ENCODE measurements around the gene RAB37. TPM values are rescaled to one million over a fixed set of nuclear protein-coding genes. Genes with fewer than 3 reads are reported as not detected.

Gene RAB37
- total and polyA plus RNA-seq, 2 of the 8 experiments (the other 6 are each of a cell fraction or from before 2014, with no cell fraction given): 5.5 to 6.1 TPM

DNA sequence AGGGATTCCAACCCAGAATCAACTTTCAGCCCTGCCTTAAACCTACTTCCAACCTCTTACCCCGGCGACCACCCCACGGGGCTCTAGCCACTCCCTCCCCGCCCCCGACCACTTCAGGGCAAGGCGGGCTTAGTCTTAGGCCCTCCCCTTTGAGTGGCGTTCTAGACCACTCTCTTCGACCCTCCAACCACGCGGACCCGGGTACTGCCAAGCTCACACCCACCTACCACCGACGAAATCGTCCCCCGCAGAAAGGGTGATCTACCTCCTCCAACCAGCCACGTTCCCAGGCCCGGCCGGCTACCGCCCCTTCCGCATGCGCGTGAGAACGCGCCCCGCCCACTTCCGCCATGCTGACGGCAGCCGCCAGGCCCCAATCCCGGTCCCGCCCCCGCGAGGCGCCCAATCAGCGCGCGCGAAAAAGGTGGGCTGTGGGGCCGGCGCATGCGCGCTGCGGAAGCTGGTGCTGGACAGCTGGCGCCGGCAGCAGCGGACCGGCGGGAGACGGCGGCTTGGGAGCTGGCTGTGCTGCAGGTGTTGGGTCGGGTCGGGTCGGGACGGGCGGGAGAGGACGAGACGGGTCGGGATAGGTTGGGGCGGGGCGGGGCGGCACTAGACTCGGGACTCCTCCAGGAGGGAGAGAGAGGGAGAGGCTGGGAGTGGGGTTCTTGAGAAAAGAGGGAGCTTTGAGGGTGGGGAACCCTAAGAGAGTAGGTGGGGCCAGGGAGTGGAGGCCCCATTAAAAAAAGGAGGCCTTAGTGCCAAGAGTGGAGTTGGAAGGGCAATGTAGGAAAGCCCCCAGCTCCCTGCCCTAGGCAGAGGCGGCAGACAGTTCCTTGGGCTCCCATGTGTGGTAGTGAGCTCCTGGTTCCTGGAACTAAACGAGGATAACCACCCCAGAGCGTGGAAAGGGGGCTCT lies 39.2 kb downstream of the RAB37 start, which contains the start of gene NAT9 (continued):
- peak; percentile 93 for TF ChIP-seq NRF1 (IDR thresholded peaks at IDR 0.05; ENCODE audit: low read depth, low read length)
- TF ChIP-seq TAF1 (IDR thresholded peaks at IDR 0.05; ENCODE audit: low read depth, low read length): peak; percentile 48; the same call in 1 of the 2 replicates
- TF ChIP-seq SP1 (IDR thresholded peaks at IDR 0.05; ENCODE audit: low read depth, low read length): peak; percentile 76
- TF ChIP-seq, protein P1, sequence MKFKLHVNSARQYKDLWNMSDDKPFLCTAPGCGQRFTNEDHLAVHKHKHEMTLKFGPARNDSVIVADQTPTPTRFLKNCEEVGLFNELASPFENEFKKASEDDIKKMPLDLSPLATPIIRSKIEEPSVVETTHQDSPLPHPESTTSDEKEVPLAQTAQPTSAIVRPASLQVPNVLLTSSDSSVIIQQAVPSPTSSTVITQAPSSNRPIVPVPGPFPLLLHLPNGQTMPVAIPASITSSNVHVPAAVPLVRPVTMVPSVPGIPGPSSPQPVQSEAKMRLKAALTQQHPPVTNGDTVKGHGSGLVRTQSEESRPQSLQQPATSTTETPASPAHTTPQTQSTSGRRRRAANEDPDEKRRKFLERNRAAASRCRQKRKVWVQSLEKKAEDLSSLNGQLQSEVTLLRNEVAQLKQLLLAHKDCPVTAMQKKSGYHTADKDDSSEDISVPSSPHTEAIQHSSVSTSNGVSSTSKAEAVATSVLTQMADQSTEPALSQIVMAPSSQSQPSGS (IDR thresholded peaks at IDR 0.05; ENCODE audit: low read length): no peak
- 0 out of 2 replicates have a peak, but pooled peaks have one; percentile 3 for TF ChIP-seq SP2 (IDR thresholded peaks at IDR 0.05; ENCODE audit: low read length)
- peak; percentile 39 for TF ChIP-seq TAF7 (optimal IDR thresholded peaks at IDR 0.05; ENCODE audit: borderline replicate concordance, low read depth, low read length)
- TF ChIP-seq E2F6 (IDR thresholded peaks at IDR 0.05): peak; percentile 84
- peak; percentile 64 for TF ChIP-seq PHF8 (conservative IDR thresholded peaks at IDR 0.05; ENCODE audit: low read depth, low read length)
- no peak for TF ChIP-seq RBBP5 (IDR thresholded peaks at IDR 0.05; ENCODE audit: borderline replicate concordance, low read depth, low read length)
- TF ChIP-seq RNF2 (IDR thresholded peaks at IDR 0.05; ENCODE audit: borderline replicate concordance, low read depth, low read length, missing control alignments, poor library complexity, severe bottlenecking): no peak
- peak; percentile 3; the same call in 1 of the 2 replicates for TF ChIP-seq TEAD4 (IDR thresholded peaks at IDR 0.05; ENCODE audit: low read depth, low read length)
- TF ChIP-seq SAP30 (IDR thresholded peaks at IDR 0.05; ENCODE audit: insufficient read depth, insufficient replicate concordance, low read length): peak; percentile 37
- no peak for TF ChIP-seq CEBPB (IDR thresholded peaks at IDR 0.05; ENCODE audit: low read depth, low read length)

All from H1 (cell line).